ENCODE results near the gene PPP6R2.
A peak's percentile ranks its signal among the peaks of the same experiment; 100 is the strongest.
"Not testable (repeated sequence)": the region's sequence is repeated elsewhere in the genome, so short reads cannot be mapped to it uniquely, and the experiment has no call there.

The PPP6R2 gene

DNA sequence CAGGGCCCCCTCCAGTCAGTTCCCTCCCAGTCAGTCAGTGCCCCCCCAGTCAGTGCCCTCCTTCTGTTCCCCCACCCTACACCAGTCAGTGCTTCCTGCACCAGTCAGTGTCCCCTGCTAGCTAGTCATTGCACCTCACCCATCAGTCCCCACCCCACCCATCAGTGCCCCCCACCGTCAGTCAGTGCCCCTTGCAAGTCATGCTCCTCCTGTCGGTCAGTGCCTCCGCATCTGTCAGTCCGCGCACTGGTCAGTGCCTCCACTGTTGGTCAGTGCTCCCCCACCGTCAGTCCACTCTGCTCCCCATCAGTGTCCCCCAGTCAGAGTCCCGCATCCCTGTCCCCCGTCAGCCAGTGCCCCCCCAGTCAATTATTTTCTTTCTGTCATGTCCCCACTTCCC is 3.3 kb downstream of the PPP6R2 start:
- no peak for DNase-seq

- no peak for DNase-seq
Measured at GRCh38 chr22:50347157-50347556, 4.0 kb downstream of the PPP6R2 start.

- no peak for DNase-seq
Measured at GRCh38 chr22:50348058-50348457, 4.9 kb downstream of the PPP6R2 start.

- no peak for DNase-seq
Measured at GRCh38 chr22:50356186-50356585, 13.1 kb downstream of the PPP6R2 start.

DNA sequence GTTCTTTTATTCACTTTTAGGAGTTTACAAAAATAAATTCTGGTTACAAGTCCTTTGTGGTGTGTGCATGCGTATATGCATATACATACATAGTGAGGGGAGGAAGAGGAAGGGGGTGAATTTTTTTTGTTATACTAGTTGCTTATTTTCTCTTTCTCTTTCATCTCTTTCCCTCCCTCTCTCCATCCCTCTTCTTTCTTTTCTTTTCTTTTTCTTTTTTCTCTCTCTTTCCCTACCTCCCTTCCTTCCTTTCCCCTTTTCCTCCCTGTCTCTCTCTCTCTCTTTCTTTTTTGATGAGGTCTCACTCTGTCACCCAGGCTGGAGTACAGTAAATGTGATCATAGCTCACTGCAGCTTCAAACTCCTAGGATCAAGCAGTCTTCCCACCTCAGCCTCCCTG is 14.1 kb downstream of the PPP6R2 start:
- no peak for DNase-seq

DNA sequence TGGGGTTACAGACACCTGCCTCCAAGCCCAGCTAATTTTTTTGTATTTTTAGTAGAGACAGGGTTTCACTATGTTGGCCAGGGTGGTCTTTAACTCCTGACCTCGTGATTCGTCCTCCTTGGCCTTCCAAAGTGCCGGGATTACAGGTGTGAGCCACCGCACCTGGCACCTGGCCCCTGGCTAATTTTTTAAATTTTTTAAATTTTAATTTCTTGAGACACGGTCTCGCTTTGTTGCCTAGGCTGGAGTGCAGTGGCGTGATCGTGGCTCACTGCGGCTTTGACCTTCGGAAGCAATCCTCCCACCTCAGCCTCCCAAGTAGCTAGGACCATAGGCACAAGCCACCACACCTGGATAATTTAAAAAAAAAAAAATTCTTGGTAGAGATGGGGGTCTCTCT is 14.6 kb downstream of the PPP6R2 start:
- DNase-seq: no peak

GRCh38 chr22:50360578-50360977 is 17.5 kb downstream of the PPP6R2 start:
- DNase-seq: no peak

DNA sequence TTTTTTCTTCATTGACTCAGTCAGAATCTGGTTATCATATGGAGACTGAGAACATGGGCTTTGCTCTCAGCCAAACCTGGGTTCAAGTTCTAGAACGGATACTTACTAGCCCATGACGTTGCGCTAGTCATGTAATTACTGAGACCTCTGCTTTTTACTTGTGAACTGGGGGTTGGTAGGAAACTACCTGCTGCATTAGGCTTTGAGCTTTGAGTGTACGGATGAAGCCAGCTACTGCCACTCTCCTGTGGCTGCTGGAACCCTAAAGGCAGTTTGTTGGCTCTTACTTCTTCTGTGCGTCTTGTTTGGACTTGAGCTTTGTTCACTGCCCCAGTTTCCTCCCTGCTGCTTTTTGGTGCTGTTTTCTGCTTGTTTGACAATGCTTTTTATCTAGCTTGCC is 18.1 kb downstream of the PPP6R2 start:
- DNase-seq: no peak

DNA sequence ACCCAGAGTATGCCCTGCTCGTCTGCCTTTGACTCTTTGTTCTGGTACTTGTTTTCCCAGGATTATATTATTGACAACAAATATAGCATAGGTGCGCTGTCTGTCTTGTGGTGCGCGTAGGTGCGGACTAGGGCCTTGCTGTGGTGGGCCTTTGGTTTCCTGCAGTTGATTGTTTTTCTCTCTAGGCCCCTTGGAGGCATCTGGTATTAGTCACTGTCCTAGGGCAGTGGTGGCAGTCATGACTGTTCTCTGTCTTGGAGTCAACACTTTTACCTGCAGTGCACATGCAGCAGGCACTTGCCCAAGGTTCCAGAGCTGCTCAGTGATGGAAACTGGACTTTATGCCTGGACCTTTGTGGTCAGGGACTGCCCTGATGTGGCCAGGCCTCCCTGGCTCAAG is 18.6 kb downstream of the PPP6R2 start:
- DNase-seq: no peak

GRCh38 chr22:50363166-50363802 is 20.2 kb downstream of the PPP6R2 start:
- no peak for DNase-seq

- DNase-seq: not testable (repeated sequence)
Measured at GRCh38 chr22:50363803-50364194, 20.7 kb downstream of the PPP6R2 start.

- DNase-seq: no peak
Measured at GRCh38 chr22:50367778-50368500, 24.8 kb downstream of the PPP6R2 start.

- no peak for DNase-seq
Measured at GRCh38 chr22:50371101-50371648, 28.0 kb downstream of the PPP6R2 start.

DNA sequence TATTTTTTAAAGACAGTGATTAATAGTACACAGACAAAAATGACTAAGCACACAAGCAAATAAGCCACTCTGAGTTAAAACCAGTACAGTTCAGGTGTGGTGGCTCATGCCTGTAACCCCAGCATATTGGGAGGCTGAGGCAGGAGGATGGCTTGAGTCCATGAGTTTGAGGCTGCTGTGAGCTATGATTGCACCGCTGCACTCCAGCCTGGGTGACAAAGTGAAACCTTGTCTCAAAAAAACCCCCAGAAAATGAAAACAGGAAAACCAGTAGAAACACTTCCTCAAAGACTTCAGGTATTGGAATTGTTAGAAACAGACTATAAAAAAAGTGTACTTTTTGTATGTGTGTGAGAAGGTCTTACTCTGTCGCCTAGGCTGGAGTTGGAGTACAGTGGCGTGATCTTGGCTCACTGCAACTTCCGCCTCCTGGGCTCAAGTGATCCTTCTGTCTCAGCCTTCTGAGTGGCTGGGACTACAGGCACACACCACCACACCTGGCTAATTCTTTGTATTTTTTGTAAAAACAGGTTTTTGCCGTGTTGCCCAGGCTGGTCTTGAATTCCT is 33.0 kb downstream of the PPP6R2 start:
- no peak for DNase-seq

DNA sequence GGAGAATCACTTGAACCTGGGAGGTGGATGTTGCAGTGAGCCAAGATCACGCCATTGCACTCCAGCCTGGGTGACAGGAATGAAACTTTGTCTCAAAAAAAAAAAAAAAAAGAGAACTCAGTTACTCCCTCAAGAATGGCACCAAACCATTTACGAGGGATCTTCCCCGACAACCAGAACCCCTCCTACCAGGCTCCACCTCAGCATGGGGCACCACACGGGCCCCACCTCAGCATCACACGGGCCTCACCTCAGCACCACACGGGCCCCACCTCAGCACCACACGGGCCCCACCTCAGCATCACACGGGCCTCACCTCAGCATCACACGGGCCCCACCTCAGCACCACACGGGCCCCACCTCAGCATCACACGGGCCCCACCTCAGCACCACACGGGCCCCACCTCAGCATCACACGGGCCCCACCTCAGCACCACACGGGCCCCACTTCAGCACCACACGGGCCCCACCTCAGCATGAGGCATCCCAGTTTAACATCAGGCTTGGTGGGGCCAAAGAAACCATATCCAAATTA is 38.0 kb downstream of the PPP6R2 start:
- DNase-seq: not testable (repeated sequence)

GRCh38 chr22:50396751-50397370 is 53.7 kb downstream of the PPP6R2 start:
- no peak for DNase-seq

GRCh38 chr22:50397371-50398060 is 54.4 kb downstream of the PPP6R2 start:
- not testable (repeated sequence) for DNase-seq

- DNase-seq: no peak
Measured at GRCh38 chr22:50398831-50399648, 55.9 kb downstream of the PPP6R2 start.

DNA sequence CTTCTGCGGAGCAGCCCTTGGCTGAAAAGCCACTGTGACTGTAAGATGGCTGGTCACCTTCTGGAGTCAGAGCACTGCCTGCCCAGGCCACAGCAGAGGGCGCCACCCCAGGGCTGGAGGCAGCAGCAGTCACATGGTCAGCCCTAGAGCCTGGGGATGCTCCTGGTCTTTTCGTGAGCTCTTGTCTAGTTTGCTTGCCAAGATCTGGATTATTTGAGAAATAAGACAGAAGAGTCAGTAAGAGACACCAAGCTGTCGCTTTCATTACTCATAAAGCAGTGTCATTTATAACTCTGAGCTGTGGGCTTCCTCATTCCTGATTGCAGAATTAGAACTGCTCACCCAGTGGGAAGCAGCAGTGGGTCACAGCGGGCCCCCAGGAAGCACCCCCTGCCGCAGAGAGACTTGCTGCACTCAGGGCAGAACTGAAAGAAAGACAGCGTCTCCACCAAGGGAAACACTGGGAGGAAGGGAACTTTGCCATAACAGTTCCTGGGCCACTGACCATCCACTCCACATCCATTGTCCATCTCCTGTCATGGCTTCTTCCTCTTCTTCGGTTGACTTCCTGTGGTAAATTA is 56.7 kb downstream of the PPP6R2 start:
- peak; percentile 47 for DNase-seq

DNA sequence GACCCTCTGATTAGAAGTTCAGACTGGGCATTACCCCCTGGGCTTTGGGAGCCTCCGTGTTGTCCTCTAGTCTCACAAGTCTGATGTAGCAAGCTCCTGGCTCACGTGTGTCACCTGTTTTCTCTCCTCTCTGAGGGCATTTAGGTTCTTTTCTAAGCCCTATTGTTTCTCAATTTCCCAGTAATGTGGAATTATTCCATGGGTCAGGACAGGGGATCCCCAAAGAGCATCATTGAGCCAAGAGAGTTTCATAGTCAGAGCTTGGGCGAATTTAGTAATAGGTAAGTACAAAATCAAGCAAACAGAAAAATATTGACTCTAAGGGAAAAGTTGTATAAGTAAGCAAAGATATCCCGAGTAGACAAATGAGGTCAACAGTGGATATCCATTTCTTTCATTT is 57.3 kb downstream of the PPP6R2 start:
- DNase-seq: no peak

- no peak for DNase-seq
Measured at GRCh38 chr22:50400931-50401330, 57.8 kb downstream of the PPP6R2 start.
